GM21381 (cell line): ENCODE results near the gene BMPR1A.

Experiments
- ATAC-seq: cut with Tn5 transposase; IDR thresholded peaks from one replicate; pipeline ENCODE4 v1.9.1; 2021; ENCODE audit warnings: mild to moderate bottlenecking, moderate library complexity; ENCODE audit not compliant: unreplicated experiment

BMPR1A gene

GRCh38 chr10:86799188-86799845, 42.9 kb downstream of the BMPR1A start:
- ATAC-seq, result no peak

- ATAC-seq, result no peak
Observed at GRCh38 chr10:86801995-86802394, 45.6 kb downstream of the BMPR1A start.

GRCh38 chr10:86802473-86803108, 46.2 kb downstream of the BMPR1A start:
- ATAC-seq, result no peak

GRCh38 chr10:86803156-86803555, 46.7 kb downstream of the BMPR1A start:
- no peak for ATAC-seq

GRCh38 chr10:86804805-86805204, 48.4 kb downstream of the BMPR1A start:
- no peak for ATAC-seq

- ATAC-seq, result no peak
Observed at GRCh38 chr10:86813101-86813500, 56.7 kb downstream of the BMPR1A start.

GRCh38 chr10:86813982-86814381, 57.6 kb downstream of the BMPR1A start:
- ATAC-seq, result no peak

- no peak for ATAC-seq
Observed at GRCh38 chr10:86815035-86815617, 58.7 kb downstream of the BMPR1A start.

- no peak for ATAC-seq
Observed at GRCh38 chr10:86815640-86816039, 59.2 kb downstream of the BMPR1A start.

- no peak for ATAC-seq
Observed at GRCh38 chr10:86817246-86817645, 60.8 kb downstream of the BMPR1A start.

- no peak for ATAC-seq
Observed at GRCh38 chr10:86819567-86819966, 63.1 kb downstream of the BMPR1A start.

GRCh38 chr10:86820509-86820908, 64.1 kb downstream of the BMPR1A start:
- ATAC-seq, result no peak

- ATAC-seq, result no peak
Observed at GRCh38 chr10:86821388-86821999, 65.1 kb downstream of the BMPR1A start.

GRCh38 chr10:86823565-86823964, 67.1 kb downstream of the BMPR1A start:
- no peak for ATAC-seq

- ATAC-seq, result no peak
Observed at GRCh38 chr10:86824151-86824550, 67.7 kb downstream of the BMPR1A start.

- no peak for ATAC-seq
Observed at GRCh38 chr10:86825366-86825765, 68.9 kb downstream of the BMPR1A start.

- ATAC-seq, result no peak
Observed at GRCh38 chr10:86827639-86828038, 71.2 kb downstream of the BMPR1A start.

GRCh38 chr10:86828145-86828544, 71.7 kb downstream of the BMPR1A start:
- no peak for ATAC-seq

GRCh38 chr10:86829472-86829871, 73.1 kb downstream of the BMPR1A start:
- ATAC-seq, result no peak

- ATAC-seq, result no peak
Observed at GRCh38 chr10:86830043-86830591, 73.7 kb downstream of the BMPR1A start.

- no peak for ATAC-seq
Observed at GRCh38 chr10:86833969-86834368, 77.5 kb downstream of the BMPR1A start.

- ATAC-seq, result no peak
Observed at GRCh38 chr10:86836044-86836443, 79.6 kb downstream of the BMPR1A start.
